Hematopoietic multipotent progenitor cell treated with erythropoietin and hydrocortisone succinate and interleukin-3 and kit ligand, for 4 days (in vitro differentiated cells): ENCODE results near the gene CCDC40.

Source experiments
- DNase-seq: peaks from one replicate; pipeline ENCODE4 v3.0.0-alpha.2; 2015

Gene CCDC40

DNA sequence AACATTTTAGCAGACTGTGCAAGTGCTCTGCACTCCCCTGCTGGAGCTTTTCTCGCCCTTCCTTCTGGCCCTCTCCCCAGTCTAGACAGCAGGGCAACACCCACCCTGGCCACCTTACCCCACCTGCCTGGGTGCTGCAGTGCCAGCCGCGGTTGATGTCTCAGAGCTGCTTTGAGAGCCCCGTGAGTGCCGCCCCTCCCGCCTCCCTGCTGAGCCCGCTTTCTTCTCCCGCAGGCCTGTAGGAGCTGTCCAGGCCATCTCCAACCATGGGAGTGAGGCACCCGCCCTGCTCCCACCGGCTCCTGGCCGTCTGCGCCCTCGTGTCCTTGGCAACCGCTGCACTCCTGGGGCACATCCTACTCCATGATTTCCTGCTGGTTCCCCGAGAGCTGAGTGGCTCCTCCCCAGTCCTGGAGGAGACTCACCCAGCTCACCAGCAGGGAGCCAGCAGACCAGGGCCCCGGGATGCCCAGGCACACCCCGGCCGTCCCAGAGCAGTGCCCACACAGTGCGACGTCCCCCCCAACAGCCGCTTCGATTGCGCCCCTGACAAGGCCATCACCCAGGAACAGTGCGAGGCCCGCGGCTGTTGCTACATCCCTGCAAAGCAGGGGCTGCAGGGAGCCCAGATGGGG lies 68.0 kb downstream of the CCDC40 start:
- no peak for DNase-seq

DNA sequence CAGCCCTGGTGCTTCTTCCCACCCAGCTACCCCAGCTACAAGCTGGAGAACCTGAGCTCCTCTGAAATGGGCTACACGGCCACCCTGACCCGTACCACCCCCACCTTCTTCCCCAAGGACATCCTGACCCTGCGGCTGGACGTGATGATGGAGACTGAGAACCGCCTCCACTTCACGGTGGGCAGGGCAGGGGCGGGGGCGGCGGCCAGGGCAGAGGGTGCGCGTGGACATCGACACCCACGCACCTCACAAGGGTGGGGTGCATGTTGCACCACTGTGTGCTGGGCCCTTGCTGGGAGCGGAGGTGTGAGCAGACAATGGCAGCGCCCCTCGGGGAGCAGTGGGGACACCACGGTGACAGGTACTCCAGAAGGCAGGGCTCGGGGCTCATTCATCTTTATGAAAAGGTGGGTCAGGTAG lies 68.5 kb downstream of the CCDC40 start:
- DNase-seq: no peak

DNA sequence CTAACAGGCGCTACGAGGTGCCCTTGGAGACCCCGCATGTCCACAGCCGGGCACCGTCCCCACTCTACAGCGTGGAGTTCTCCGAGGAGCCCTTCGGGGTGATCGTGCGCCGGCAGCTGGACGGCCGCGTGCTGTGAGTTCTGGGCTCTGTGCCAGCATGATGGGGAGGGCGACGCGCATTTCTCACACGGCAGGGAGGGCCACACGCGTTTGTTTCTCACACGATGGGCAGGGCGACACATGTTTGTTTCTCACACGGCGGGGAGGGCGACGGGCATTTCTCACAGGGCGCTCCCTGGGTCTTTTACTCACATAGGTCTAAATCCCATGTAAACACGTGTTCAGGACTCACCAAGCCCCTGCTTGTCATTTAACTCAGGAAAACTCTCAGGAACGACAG lies 69.3 kb downstream of the CCDC40 start:
- peak; percentile 19 for DNase-seq

DNA sequence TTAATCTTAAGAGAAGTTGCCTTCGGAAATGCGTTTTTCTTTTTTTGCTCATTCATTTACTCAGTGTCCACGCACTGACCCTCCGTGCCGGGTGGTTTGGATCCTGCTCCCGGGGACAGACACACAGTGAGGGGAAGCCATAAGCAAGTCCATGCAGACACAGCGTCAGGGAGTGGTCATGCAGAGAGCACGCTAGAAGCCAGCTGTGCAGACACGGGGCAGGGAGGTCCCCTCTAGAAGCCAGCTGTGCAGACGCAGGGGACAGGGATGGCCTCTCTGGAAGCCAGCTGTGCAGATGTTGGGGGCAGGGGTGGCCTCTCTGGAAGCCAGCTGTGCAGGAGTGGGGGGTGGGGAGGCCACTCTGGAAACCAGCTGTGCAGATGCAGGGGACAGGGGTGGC lies 69.7 kb downstream of the CCDC40 start:
- no peak for DNase-seq

DNA sequence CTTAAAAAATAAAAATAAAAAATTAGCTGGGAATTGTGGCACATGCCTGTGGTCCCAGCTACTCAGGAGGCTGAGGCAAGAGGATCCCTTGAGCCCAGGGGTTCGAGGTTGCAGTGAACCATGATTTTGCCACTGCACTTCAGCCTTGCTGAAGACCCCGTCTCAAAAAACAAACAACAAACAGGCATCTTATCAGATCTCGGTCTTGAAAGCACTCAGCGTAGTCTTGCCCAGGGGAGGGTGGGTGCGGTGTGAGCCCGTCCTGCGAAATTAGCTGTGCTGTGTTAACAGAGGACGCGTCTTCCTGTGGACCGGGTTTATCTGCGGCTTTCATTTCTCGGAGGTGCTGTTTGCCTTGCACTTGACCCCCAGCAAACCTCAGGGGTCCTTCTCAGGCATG lies 70.3 kb downstream of the CCDC40 start:
- no peak for DNase-seq

DNA sequence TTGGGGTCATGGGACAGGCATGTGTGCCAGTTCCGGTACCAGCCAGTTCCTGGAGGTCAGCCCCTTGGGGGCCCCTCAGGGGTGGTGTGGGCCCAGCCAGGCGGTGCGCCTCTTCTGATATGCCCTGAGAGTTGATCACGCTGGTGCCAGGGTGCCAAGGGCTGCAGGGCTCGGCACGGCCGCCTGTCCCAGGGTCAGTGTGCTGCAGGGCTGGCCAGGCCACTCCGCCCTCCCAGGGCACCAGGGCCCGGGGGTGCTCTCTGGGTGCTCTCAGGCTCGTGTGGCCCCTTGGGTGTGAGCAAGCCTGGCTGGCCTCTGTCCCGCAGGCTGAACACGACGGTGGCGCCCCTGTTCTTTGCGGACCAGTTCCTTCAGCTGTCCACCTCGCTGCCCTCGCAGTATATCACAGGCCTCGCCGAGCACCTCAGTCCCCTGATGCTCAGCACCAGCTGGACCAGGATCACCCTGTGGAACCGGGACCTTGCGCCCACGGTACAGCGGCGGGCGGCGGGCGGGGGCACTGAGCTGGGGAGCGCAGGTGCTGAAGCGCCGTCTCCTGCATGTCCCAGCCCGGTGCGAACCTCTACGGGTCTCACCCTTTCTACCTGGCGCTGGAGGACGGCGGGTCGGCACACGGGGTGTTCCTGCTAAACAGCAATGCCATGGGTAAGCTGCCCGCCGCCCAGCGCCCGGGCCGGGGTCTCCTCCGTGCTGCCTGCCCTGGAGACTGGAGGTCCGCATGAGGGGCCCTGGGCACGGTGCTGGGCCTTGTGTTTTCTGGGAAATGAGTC lies 71.0 kb downstream of the CCDC40 start:
- DNase-seq: no peak

DNA sequence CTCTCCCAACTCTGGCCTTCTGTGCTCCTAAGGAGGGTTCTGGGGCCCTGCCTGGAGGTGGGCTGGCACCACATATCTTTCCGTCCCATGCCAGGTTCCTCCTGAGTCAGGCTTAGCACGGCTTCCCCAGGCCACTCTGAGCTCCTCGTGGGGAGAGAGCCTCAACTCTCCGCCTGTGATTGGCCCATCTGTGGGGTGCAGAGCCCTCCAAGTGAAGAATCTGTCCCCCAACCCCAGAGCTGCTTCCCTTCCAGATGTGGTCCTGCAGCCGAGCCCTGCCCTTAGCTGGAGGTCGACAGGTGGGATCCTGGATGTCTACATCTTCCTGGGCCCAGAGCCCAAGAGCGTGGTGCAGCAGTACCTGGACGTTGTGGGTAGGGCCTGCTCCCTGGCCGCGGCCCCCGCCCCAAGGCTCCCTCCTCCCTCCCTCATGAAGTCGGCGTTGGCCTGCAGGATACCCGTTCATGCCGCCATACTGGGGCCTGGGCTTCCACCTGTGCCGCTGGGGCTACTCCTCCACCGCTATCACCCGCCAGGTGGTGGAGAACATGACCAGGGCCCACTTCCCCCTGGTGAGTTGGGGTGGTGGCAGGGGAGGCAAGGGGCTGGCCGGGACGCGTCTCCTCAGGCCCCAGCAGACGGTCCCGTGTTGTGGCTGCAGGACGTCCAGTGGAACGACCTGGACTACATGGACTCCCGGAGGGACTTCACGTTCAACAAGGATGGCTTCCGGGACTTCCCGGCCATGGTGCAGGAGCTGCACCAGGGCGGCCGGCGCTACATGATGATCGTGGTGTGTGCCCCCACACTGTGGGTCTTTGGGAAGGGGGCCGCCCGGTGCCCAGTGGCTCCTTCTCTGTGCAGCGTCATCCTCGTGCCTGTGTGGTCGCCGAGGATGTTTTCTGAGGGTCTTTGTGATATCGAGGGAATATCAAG lies 71.9 kb downstream of the CCDC40 start:
- no peak for DNase-seq

DNA sequence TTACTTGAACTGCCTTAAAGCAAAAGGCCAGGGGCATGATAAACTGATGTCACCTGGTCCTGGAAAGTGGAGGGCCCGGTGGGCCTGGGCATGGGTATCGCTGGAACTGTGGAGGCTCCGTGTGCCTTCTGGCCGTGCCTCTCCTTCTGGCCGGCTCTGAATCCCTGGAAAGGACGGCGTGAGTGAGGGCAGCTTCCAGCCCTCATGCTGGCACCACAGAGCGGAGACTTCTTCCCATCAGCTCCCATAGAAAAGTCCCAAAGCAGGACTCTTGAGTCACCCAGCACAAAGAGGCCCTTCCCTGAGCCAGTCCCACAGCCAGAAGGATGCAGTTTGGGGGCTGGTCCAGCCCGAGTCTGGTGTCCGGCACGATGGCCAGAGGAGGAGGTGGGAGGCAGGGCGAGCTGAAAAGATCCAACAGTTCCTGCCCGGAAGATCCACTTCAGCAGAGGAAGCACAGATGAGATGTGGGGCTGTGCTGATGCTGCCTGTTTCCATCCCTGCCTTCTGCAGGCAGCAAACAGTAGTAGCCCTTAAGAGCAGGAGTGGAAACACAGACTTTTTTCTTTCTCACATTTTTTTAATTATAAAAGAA lies 72.7 kb downstream of the CCDC40 start:
- no peak for DNase-seq

DNA sequence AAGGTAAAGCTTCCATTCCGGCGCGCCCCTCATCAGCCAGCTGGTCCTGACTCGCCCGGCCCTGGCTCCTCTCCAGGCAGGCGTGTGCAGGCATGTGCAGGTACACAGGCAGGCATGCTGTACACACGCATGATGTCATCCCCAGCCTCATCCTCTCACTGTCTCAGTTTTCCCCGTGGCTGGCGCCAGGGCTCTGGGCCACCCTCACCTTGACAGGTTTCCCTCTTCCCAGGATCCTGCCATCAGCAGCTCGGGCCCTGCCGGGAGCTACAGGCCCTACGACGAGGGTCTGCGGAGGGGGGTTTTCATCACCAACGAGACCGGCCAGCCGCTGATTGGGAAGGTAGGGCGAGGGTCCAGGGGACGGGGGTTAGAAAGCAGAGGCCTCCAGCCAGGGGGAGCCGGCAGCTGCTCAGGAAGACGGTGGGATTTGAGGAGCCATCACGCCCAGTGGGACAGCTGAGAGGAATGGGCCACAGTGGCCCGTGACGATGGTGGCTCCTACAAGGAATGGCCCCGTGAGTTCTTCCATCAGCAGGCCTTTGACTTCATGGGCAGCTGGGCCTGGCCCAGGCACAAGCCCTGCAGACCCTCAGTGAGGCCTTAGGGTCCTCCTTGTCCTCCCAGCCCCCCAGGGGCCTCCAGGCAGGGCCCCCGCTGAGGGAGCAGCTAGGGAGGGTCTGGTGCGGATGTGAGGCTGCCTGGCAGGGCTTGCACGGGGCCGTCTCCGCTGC lies 73.4 kb downstream of the CCDC40 start:
- DNase-seq: no peak

DNA sequence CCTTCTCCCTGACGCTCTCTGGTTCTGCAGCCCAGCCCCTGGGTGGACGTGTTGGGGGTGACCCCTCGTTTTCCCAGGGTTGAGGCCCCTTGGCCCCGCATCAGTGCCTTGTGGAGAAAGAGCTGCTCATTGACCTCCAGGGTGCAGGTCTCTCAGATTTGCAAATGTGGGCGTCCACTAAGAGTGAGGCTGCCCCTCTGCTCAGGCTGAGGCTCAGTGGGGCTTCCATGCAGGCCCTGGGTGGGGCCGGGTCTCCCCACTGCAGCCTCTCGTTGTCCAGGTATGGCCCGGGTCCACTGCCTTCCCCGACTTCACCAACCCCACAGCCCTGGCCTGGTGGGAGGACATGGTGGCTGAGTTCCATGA lies 74.0 kb downstream of the CCDC40 start:
- DNase-seq: no peak

DNA sequence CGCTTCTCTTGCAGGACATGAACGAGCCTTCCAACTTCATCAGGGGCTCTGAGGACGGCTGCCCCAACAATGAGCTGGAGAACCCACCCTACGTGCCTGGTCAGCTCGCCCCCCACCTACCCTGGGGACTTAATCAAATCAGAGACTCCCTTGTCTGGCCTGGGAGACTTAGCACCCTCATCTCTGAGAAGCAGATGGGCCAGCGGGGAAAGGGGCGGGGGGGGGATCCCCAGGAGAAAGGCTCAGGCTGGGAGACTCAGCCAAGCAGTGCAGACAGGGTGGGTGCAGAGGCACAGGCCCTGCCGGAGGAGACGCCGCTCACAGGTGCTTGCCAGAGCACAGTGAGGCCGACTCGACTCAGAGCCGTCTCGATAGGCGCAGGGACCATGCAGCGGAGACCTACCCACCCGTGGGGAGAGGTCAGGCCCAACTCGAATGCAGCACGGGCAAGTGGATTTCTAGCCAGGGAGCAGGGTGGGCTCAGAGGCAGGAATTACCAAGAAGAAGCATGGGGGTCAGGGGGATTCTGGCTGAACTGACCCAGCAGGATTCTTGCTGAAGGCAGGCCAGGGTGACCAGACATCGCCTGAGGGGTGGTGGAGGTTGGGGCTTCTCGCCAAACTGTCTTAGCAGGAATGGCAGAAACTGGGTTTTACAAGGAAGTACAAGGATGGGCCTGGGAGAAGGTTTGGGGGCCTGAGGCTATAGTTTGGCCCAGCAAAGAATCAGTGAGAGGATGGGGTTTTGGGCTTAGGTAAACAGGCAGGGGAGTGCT lies 74.7 kb downstream of the CCDC40 start:
- no peak for DNase-seq

DNA sequence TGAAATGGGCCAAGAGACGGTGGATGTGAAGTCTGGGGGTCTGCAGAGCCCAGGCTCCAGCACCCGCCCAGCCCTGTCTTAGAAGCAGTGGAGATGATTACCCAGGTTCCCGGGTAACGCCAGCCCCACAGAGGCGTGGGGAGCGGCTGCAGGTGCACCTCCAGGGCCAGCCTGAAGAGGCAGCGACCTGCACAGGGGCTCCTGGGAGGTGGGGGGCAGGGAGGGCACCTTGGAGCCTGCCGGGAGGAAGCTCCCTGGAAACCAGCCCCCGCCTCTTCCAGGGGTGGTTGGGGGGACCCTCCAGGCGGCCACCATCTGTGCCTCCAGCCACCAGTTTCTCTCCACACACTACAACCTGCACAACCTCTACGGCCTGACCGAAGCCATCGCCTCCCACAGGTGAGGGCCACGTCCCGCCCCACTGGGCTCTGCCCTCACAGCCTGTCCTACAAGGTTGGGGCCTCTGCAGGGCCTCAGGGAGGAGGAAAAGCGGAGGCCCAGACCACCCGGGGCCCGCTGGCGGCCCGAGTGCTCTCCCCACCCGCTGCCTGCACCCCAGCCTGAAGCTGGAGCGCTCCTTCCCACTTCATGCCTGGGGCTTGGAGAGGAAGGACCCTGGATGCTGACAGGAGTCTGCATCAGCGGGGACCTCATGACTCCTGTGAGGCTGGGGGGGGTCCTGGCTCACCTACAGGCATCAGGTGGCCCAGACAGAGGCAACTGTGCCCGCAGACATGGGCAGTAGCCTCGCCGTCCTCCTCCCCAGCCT lies 75.4 kb downstream of the CCDC40 start:
- DNase-seq: no peak

DNA sequence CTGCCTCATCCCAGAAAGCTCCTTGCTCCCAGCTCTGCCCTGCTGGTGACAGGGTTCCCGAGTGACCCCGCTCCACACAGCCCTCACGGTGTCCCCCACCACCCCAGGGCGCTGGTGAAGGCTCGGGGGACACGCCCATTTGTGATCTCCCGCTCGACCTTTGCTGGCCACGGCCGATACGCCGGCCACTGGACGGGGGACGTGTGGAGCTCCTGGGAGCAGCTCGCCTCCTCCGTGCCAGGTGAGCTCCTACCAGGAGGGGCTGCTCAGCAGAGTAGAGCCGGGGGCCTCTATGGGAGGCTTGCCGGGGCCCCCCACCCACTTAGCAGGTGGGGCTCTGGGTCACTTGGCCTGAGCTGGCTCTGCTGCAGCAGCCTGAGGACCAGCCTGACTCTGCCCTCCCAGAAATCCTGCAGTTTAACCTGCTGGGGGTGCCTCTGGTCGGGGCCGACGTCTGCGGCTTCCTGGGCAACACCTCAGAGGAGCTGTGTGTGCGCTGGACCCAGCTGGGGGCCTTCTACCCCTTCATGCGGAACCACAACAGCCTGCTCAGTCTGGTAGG lies 76.1 kb downstream of the CCDC40 start:
- no peak for DNase-seq

DNA sequence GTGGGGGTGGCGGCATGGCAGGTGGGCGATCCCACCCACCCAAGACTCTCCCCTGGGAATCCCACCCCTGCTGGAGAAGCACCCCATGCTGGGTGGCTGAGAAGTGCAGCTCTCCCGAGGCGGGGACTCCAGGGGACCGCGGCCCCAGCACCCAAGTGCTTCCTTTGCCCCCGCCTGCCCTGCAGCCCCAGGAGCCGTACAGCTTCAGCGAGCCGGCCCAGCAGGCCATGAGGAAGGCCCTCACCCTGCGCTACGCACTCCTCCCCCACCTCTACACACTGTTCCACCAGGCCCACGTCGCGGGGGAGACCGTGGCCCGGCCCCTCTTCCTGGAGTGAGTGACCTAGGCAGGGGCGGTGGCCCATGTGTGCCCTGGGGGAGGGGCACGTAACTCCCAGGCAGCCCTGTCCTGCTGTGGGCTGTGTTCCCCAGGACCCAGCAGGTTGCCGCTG lies 76.6 kb downstream of the CCDC40 start:
- DNase-seq: no peak

DNA sequence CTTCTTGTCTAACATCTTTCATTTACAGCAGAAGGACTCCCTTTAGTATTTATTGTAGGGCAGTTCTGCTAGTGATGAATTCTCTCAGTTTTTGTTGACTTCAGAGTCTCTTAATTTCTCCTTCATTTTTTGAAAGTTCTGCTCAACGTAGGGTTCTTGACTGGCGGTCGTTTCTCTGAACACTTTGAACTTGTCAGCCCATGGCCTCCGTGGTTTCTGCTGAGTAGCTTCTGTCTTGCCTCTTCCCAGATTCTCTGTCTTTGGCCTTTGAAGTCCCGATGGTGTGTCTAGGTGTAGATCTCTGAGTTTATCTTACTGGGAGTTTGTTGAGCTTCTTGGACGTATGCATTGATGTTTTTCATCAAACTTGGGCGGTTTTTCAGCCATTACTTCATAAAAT lies 78.3 kb downstream of the CCDC40 start:
- no peak for DNase-seq

DNA sequence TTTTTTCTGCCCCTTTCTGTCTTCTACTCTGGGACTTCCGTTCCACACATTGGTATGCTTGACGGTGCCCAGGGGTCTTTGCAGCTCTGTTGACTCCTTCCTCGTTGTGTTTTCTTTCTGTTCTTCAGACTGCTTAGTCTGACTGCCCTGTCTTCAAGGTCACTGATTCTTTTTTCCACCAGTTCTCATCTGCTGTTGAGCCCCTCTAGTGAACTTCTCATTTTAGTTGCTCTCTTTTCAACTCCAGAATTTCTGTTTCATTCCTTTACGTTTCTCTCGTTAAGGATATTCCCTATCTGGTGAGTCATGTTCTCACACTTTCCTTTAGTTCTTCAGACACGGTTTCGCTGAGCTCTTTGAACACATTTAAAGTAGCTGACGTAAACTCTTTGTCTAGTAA lies 78.7 kb downstream of the CCDC40 start:
- no peak for DNase-seq

DNA sequence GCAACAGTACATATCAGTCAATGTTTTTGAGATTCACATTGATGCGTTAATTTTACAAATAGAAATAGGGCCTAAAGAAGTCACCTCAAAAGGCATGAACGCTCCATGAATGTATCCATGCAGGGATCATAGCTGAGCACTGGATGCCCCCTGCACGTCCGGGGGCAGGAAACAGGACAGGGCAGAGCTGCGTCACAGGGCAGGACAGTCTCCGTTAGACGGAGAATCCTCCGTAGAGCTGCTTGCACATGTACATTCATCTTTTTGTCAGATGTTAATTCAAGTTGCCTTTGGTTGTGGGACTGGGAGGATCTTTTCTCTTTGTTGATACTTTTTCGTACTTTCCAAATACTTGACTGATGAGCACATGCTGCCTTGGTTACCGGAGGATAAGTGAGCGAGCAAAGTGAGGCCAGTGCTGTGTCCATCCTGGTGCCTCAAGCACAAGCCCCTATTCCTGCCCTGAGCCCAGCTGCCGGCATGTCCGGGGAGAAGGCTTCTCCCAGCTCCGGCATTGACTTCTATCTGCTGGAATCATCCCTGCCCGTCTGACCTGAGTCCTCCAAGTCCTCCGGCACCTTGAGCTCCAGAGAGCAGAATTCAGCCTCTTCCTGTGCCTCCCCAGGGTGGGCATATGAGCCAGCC lies 80.0 kb downstream of the CCDC40 start:
- DNase-seq: no peak

DNA sequence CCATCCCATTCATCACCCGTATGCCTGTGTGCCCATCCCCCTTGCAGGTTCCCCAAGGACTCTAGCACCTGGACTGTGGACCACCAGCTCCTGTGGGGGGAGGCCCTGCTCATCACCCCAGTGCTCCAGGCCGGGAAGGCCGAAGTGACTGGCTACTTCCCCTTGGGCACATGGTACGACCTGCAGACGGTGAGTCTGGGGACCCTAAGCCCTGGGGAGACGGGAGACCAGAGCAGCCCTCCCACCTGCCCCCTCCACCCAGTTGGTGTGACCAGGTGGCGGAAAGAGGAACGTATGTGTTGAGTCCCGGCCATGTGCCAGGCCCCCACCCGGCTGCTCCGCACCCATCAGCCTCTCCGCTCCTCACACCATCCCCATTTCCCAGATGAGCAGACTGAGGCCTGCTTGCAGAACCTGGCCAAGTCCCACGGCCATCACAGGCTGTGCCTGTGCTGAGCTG lies 80.5 kb downstream of the CCDC40 start:
- no peak for DNase-seq

DNA sequence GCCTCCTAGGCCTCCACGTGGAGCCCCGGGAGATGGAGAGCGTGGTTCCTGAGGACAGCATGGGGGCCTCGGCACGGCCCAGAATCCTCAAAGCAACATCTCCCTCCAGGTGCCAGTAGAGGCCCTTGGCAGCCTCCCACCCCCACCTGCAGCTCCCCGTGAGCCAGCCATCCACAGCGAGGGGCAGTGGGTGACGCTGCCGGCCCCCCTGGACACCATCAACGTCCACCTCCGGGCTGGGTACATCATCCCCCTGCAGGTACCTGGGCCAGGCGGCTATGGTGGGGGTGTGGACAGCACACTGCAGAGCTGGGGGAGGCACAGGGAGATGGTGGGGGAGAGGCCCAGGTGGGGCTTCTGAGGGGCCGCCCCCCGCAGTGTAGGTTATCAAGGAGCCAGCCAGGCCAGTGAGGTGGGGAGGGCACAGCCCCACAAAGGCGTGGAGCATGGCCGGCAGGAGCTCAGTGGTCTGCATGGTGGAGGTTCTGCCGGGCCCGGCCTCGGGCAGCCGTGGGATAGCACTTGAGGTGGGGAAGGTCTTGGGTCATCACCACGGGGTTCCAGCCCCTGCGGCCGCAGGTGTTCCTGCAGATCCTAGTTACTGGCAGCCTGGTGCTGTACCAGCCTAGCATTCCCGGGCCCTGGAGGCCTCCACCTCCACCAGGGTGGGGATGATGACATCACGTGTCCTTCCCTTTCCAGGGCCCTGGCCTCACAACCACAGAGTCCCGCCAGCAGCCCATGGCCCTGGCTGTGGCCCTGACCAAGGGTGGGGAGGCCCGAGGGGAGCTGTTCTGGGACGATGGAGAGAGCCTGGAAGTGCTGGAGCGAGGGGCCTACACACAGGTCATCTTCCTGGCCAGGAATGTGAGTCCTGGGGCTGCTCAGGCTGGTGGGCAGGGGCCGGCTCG lies 81.3 kb downstream of the CCDC40 start:
- DNase-seq: no peak
